Upper lobe of left lung (tissue), 6 donors: ENCODE data around the gene ZSCAN31. TPM values are rescaled to one million over a fixed set of nuclear protein-coding genes. Genes with fewer than 3 reads are reported as not detected.
"Not testable (repeated sequence)": the region's sequence is repeated elsewhere in the genome, so short reads cannot be mapped to it uniquely, and the experiment has no call there.

ENCODE experiments used
- ATAC-seq, 2 donors: fragments of 200-7000 bp; cut with Tn5 transposase; one replicate each; pipeline ENCODE4 v1.9.1; 2022; ENCODE audit warnings: mild to moderate bottlenecking in 2 of 2, moderate library complexity in 2 of 2; ENCODE audit not compliant: low FRiP score in 2 of 2
- DNase-seq, 2 donors: peaks; one replicate each; pipeline ENCODE4 v3.0.0-alpha.2; 2019 to 2020
- H3K27ac ChIP-seq, 4 donors: fragments of 200-600 bp; sonication (generic); one replicate each; pipeline ENCODE4 v1.5.1; 2016 to 2019
- H3K27me3 ChIP-seq, 4 donors: fragments of 200-600 bp; sonication (generic); one replicate each; pipeline ENCODE4 v1.5.1; 2017 to 2019
- H3K36me3 ChIP-seq, 4 donors: fragments of 200-600 bp; sonication (generic); one replicate each; pipeline ENCODE4 v1.5.1; 2016 to 2019
- H3K4me1 ChIP-seq, 4 donors: fragments of 200-600 bp; sonication (generic); one replicate each; pipeline ENCODE4 v1.5.1; 2018 to 2019
- H3K4me3 ChIP-seq, 4 donors: fragments of 200-600 bp; sonication (generic); one replicate each; pipeline ENCODE4 v1.5.1; 2017 to 2019; ENCODE audit warnings: mild to moderate bottlenecking in 2 of 4, moderate library complexity in 1 of 4
- H3K9me3 ChIP-seq, 4 donors: fragments of 200-600 bp; sonication (generic); one replicate each; pipeline ENCODE4 v1.5.1; 2018 to 2019
- EP300 ChIP-seq, 4 donors: sonication (generic); formaldehyde crosslinking; IDR thresholded peaks; one replicate each; pipeline ENCODE4 v1.5.1; 2017; ENCODE audit warnings: antibody characterized with exemption in 4 of 4, control low read depth in 2 of 4
- POLR2A ChIP-seq, 4 donors: fragments of 450-650 bp; IDR thresholded peaks; one replicate each; pipeline ENCODE4 v1.5.1; 2016 to 2017; ENCODE audit warnings: antibody characterized with exemption in 4 of 4, mild to moderate bottlenecking in 2 of 4
- POLR2AphosphoS5 ChIP-seq, 2 donors: sonication (generic); formaldehyde crosslinking; IDR thresholded peaks; one replicate each; pipeline ENCODE4 v1.5.1; 2017; ENCODE audit warnings: antibody characterized with exemption in 2 of 2
- WGBS, 2 donors: methylation state at CpG; one replicate each; pipeline ENCODE4 v1.1.5; 2017 to 2018; 5-methylcytosine and 5-hydroxymethylcytosine counted together
- total RNA-seq, 6 donors: library from RNA; depleted of rRNA in 4 of 6; stranded (reverse); fragments of >200 nt in 4 of 6; gene quantifications; one replicate each; pipeline versions ENCODE4 v1.1.0 to v1.2.1, GENCODE V29; 2016 to 2021
- TF ChIP-seq, protein P1 (sequence below), 6 experiments: fragments of 450-650 bp in 4 of 6; fragments of 200-600 bp in 2 of 6; sonication (generic) in 2 of 6; IDR thresholded peaks; one replicate each; pipeline ENCODE4 v1.5.1; 2016 to 2019; ENCODE audit warnings: antibody characterized with exemption in 6 of 6
- donor health status: DM: no; HTN: no; CAD: no; lungs with moderate emphysema.
- donor health status: DM: no; HTN: yes; CAD: no; lungs with severe emphysema.

Gene ZSCAN31
- total RNA-seq, 6 donors from 2014 or later: 11.5 to 33.5 (median 18.6) TPM

DNA sequence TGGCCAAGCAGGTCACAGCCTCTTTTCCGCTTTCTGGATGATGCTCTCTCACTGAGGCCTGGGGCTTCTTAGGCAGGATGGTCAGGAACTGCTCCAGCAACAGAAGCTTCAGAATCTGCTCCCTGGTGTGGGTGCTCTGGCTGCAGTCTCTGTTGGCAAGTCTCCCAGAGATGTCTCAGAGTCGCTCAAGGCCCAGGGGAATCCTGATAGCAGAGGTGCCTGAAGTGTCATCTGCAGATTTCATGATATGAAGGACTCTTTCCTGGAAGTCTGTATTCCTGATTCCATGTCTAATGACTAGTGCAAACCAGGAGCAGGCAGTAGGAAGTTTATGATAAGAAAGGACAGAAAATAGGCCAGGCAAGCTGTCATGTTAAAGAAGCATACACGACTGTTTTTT lies 20.3 kb downstream of the ZSCAN31 start:
- TF ChIP-seq, protein P1, sequence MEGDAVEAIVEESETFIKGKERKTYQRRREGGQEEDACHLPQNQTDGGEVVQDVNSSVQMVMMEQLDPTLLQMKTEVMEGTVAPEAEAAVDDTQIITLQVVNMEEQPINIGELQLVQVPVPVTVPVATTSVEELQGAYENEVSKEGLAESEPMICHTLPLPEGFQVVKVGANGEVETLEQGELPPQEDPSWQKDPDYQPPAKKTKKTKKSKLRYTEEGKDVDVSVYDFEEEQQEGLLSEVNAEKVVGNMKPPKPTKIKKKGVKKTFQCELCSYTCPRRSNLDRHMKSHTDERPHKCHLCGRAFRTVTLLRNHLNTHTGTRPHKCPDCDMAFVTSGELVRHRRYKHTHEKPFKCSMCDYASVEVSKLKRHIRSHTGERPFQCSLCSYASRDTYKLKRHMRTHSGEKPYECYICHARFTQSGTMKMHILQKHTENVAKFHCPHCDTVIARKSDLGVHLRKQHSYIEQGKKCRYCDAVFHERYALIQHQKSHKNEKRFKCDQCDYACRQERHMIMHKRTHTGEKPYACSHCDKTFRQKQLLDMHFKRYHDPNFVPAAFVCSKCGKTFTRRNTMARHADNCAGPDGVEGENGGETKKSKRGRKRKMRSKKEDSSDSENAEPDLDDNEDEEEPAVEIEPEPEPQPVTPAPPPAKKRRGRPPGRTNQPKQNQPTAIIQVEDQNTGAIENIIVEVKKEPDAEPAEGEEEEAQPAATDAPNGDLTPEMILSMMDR (IDR thresholded peaks at IDR 0.05): no peak
- TF ChIP-seq POLR2A (IDR thresholded peaks at IDR 0.05): no peak
- TF ChIP-seq POLR2AphosphoS5 (IDR thresholded peaks at IDR 0.05): no peak
- TF ChIP-seq EP300 (IDR thresholded peaks at IDR 0.05): no peak
- H3K4me1 ChIP-seq: no peaks in the 10 kb centered on the region
- no peak overlapping the region for H3K4me3 ChIP-seq
- WGBS, 2 donors: 90 to 95% methylated on average over 3 of the region's 3 CpGs
- no peak overlapping the region for H3K27ac ChIP-seq
- ATAC-seq: no peak
- H3K36me3 ChIP-seq: peaks cover 0 to 4% (median 0%) of the 10 kb centered on the region in 4 donors
- H3K27me3 ChIP-seq: no peaks in the 10 kb centered on the region
- no peaks in the 10 kb centered on the region for H3K9me3 ChIP-seq
- DNase-seq: no peak

DNA sequence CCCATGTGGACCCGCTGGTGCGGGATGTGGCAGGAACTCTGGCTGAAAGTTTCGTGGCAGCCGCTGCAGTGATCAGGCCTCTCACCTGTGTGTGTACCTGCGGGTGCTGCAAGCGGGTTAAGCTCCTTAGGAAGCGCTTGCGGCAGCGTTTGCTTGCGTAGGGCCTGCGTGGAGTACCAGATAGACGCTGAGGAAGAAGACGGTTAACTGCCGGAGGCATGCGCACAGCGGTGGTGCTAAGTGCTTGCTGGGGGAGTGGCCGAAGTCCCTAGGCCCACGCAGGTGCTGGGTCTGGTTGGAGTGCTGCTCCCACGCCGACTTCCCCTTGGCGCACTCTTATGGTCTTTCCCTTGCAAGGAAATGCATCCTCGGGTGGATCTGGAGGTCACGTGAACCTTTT lies 23.0 kb downstream of the ZSCAN31 start:
- no peaks in the 10 kb centered on the region for H3K4me1 ChIP-seq
- no peaks in the 10 kb centered on the region for H3K27me3 ChIP-seq
- peak in 1 of 2 donors; percentile 45 for DNase-seq
- WGBS, 2 donors: 90 to 92% methylated on average over 23 of the region's 23 CpGs
- TF ChIP-seq POLR2AphosphoS5 (IDR thresholded peaks at IDR 0.05): no peak
- no peak for TF ChIP-seq EP300 (IDR thresholded peaks at IDR 0.05)
- no peak for TF ChIP-seq POLR2A (IDR thresholded peaks at IDR 0.05)
- TF ChIP-seq, protein P1 (IDR thresholded peaks at IDR 0.05): no peak
- ATAC-seq: no peak
- H3K36me3 ChIP-seq: peaks cover 0 to 4% (median 0%) of the 10 kb centered on the region in 4 donors
- H3K4me3 ChIP-seq: no peak overlapping the region
- no peak overlapping the region for H3K27ac ChIP-seq
- H3K9me3 ChIP-seq: no peaks in the 10 kb centered on the region

- Histone ChIP-seq H3K9me3 (peaks cover 0 to 6% (median 0%) of the 10 kb centered on the region in 4 donors), H3K36me3 (peaks cover 0 to 4% (median 0%) of the 10 kb centered on the region in 4 donors), H3K4me3 (no peak overlapping the region), H3K4me1 (no peaks in the 10 kb centered on the region), H3K27me3 (no peaks in the 10 kb centered on the region), H3K27ac (no peak overlapping the region)
- 89 to 90% methylated on average over 8 to 9 of the region's 9 CpGs for WGBS, 2 donors
- DNase-seq: no peak
- TF ChIP-seq, protein P1 (IDR thresholded peaks at IDR 0.05): no peak
- TF ChIP-seq POLR2AphosphoS5 (IDR thresholded peaks at IDR 0.05): no peak
- TF ChIP-seq POLR2A (IDR thresholded peaks at IDR 0.05): no peak
- no peak for TF ChIP-seq EP300 (IDR thresholded peaks at IDR 0.05)
- no peak for ATAC-seq
Observed at GRCh38 chr6:28311139-28311823, 24.7 kb downstream of the ZSCAN31 start.

- H3K36me3 ChIP-seq, H3K9me3 ChIP-seq, ATAC-seq, H3K27ac ChIP-seq, H3K4me3 ChIP-seq, H3K27me3 ChIP-seq, DNase-seq, H3K4me1 ChIP-seq: not testable (repeated sequence)
Observed at GRCh38 chr6:28306363-28306762, 29.6 kb downstream of the ZSCAN31 start.

DNA sequence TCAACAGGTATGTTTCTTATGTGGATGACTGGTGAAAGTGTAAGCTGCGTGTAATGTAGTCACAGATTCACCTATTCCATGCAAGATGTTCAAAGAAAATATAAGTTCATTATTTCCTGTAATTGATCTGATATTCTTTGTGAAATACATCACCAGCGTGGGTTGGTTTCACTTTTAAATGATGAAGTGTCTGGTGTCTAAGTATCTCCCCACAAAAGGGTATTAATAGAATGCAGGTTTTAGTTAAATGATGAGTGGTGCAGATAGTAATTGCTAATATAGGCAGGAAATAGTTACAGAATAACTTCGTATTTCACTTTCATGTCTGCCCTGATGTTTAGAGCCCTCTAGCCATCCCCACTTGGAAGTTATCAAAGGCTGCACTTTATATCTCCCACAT lies 32.4 kb downstream of the ZSCAN31 start:
- no peak for TF ChIP-seq EP300 (IDR thresholded peaks at IDR 0.05)
- TF ChIP-seq POLR2A (IDR thresholded peaks at IDR 0.05): no peak
- TF ChIP-seq, protein P1 (IDR thresholded peaks at IDR 0.05): no peak
- no peak for TF ChIP-seq POLR2AphosphoS5 (IDR thresholded peaks at IDR 0.05)
- no peak for DNase-seq
- Histone ChIP-seq H3K4me1 (no peaks in the 10 kb centered on the region), H3K4me3 (no peak overlapping the region), H3K36me3 (peaks cover 0 to 15% (median 0%) of the 10 kb centered on the region in 4 donors), H3K27me3 (no peaks in the 10 kb centered on the region), H3K27ac (no peak overlapping the region), H3K9me3 (peaks cover 0 to 6% (median 0%) of the 10 kb centered on the region in 4 donors)
- WGBS, 2 donors: 80 to 82% methylated on average over 3 of the region's 3 CpGs
- no peak for ATAC-seq
